ENCODE results near the gene ACSL3.

ACSL3 gene

GRCh38 chr2:222933458-222933857 is 72.6 kb downstream of the ACSL3 start:
- no peak overlapping the region for H3K4me3 ChIP-seq (ENCODE audit: low read depth, low read length)
- no peak for DNase-seq (ENCODE audit: low read depth)
- in situ Hi-C loops (cut with HindIII; ENCODE audit: low sequenced_read_pairs): no loop called here
- no peak for TF ChIP-seq CTCF (IDR thresholded peaks at IDR 0.05; ENCODE audit: low read depth, low read length, missing control alignments)

- TF ChIP-seq CTCF (IDR thresholded peaks at IDR 0.05; ENCODE audit: low read depth, low read length, missing control alignments): no peak
- H3K4me3 ChIP-seq (ENCODE audit: low read depth, low read length): no peak overlapping the region
- in situ Hi-C loops (cut with HindIII; ENCODE audit: low sequenced_read_pairs): no loop called here
- DNase-seq (ENCODE audit: low read depth): no peak
Measured at GRCh38 chr2:222935688-222936298, 75.0 kb downstream of the ACSL3 start.

GRCh38 chr2:222936705-222937104 is 75.9 kb downstream of the ACSL3 start:
- in situ Hi-C loops (cut with HindIII; ENCODE audit: low sequenced_read_pairs): no loop called here

GRCh38 chr2:222938327-222938726 is 77.5 kb downstream of the ACSL3 start:
- no peak for DNase-seq (ENCODE audit: low read depth)
- TF ChIP-seq CTCF (IDR thresholded peaks at IDR 0.05; ENCODE audit: low read depth, low read length, missing control alignments): no peak
- in situ Hi-C loops (cut with HindIII; ENCODE audit: low sequenced_read_pairs): no loop called here
- no peak overlapping the region for H3K4me3 ChIP-seq (ENCODE audit: low read depth, low read length)

More at GRCh38 chr2:222936705-222937104, 75.9 kb downstream of the ACSL3 start:
- TF ChIP-seq CTCF (IDR thresholded peaks at IDR 0.05; ENCODE audit: low read depth, low read length, missing control alignments): no peak
- DNase-seq (ENCODE audit: low read depth): no peak
- H3K4me3 ChIP-seq (ENCODE audit: low read depth, low read length): no peak overlapping the region

GRCh38 chr2:222939208-222939856 is 78.5 kb downstream of the ACSL3 start:
- H3K4me3 ChIP-seq (ENCODE audit: low read depth, low read length): no peak overlapping the region
- in situ Hi-C loops (cut with HindIII; ENCODE audit: low sequenced_read_pairs): no loop called here
- no peak for DNase-seq (ENCODE audit: low read depth)
- peak; percentile 90 for TF ChIP-seq CTCF (IDR thresholded peaks at IDR 0.05; ENCODE audit: low read depth, low read length, missing control alignments)

- no peak for TF ChIP-seq CTCF (IDR thresholded peaks at IDR 0.05; ENCODE audit: low read depth, low read length, missing control alignments)
- H3K4me3 ChIP-seq (ENCODE audit: low read depth, low read length): no peak overlapping the region
- in situ Hi-C loops (cut with HindIII; ENCODE audit: low sequenced_read_pairs): no loop called here
- DNase-seq (ENCODE audit: low read depth): no peak
Measured at GRCh38 chr2:222939979-222940378, 79.1 kb downstream of the ACSL3 start.
